ENCODE results near the gene IER5L. TPM values are rescaled to one million over a fixed set of nuclear protein-coding genes. Genes with fewer than 3 reads are reported as not detected.
A peak's percentile ranks its signal among the peaks of the same experiment; 100 is the strongest.

Gene IER5L
- total and polyA plus RNA-seq, 9 of the 15 experiments (the other 6 are each of a cell fraction or from before 2014, with no cell fraction given): 0.14 to 11.9 (median 0.52) TPM

DNA sequence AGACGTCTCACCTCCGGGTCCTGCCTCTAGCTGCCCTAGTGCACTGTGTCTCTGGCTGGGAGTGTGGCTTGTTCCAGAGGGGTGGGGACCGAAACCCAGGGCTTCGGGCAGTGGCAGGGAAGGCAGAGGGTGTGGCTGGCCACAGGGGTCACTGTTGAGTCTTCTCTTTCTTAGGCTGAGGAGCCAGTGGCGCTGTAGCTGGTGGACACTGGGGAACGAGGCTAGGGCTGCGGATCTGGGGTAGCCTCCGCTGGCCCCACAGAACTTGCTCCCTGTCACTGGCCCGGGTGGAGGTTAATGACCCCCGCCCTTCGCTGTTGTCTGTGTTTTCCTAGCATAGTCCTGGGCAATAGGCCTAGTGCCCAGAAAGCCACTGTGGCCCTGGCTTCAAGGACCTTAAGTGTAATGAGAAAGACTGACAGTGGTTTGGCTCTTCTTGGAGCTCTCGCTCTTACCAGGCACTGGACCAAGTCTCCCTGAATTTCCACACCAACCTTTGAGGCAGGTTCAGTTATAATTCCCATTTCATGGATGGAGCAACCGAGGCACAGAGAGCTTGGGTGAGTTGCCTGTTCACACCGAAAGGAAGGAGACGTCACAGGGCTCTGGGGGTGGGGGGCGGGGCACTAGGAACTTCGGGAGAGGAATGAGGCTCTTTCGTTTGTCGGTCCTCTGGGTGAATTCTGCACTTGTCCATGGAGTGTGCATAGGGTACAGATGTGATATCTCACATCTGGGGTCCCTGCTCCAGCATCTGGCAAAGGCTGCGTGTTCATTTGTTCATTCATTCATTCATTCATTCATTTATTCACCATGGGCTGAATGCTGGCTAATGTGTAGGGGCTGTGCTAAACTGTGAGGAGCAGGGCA lies 4.8 kb upstream of the IER5L start (continued):
- TF ChIP-seq, protein P1, sequence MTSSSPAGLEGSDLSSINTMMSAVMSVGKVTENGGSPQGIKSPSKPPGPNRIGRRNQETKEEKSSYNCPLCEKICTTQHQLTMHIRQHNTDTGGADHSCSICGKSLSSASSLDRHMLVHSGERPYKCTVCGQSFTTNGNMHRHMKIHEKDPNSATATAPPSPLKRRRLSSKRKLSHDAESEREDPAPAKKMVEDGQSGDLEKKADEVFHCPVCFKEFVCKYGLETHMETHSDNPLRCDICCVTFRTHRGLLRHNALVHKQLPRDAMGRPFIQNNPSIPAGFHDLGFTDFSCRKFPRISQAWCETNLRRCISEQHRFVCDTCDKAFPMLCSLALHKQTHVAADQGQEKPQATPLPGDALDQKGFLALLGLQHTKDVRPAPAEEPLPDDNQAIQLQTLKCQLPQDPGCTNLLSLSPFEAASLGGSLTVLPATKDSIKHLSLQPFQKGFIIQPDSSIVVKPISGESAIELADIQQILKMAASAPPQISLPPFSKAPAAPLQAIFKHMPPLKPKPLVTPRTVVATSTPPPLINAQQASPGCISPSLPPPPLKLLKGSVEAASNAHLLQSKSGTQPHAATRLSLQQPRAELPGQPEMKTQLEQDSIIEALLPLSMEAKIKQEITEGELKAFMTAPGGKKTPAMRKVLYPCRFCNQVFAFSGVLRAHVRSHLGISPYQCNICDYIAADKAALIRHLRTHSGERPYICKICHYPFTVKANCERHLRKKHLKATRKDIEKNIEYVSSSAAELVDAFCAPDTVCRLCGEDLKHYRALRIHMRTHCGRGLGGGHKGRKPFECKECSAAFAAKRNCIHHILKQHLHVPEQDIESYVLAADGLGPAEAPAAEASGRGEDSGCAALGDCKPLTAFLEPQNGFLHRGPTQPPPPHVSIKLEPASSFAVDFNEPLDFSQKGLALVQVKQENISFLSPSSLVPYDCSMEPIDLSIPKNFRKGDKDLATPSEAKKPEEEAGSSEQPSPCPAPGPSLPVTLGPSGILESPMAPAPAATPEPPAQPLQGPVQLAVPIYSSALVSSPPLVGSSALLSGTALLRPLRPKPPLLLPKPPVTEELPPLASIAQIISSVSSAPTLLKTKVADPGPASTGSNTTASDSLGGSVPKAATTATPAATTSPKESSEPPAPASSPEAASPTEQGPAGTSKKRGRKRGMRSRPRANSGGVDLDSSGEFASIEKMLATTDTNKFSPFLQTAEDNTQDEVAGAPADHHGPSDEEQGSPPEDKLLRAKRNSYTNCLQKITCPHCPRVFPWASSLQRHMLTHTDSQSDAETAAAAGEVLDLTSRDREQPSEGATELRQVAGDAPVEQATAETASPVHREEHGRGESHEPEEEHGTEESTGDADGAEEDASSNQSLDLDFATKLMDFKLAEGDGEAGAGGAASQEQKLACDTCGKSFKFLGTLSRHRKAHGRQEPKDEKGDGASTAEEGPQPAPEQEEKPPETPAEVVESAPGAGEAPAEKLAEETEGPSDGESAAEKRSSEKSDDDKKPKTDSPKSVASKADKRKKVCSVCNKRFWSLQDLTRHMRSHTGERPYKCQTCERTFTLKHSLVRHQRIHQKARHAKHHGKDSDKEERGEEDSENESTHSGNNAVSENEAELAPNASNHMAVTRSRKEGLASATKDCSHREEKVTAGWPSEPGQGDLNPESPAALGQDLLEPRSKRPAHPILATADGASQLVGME (CRISPR knock-in tag; IDR thresholded peaks at IDR 0.05): no peak
- TF ChIP-seq PRPF4 (IDR thresholded peaks at IDR 0.05; ENCODE audit: insufficient read depth, low read depth, low read length, poor library complexity, severe bottlenecking) (no peak), CBX1 (IDR thresholded peaks at IDR 0.05; ENCODE audit: low read depth) (0 out of 2 replicates have a peak, but pooled peaks have one; percentile 57), GATAD2B (IDR thresholded peaks at IDR 0.05; ENCODE audit: borderline replicate concordance) (no peak), HOXB6 (CRISPR knock-in tag; IDR thresholded peaks at IDR 0.05; ENCODE audit: borderline replicate concordance) (no peak), ZNF24 (IDR thresholded peaks at IDR 0.05) (peak; percentile 97), ZNF551 (CRISPR knock-in tag; IDR thresholded peaks at IDR 0.05) (no peak), TOE1 (IDR thresholded peaks at IDR 0.05; ENCODE audit: borderline replicate concordance) (0 out of 2 replicates have a peak, but pooled peaks have one; percentile 28), TOE1 (CRISPR knock-in tag; IDR thresholded peaks at IDR 0.05; ENCODE audit: borderline replicate concordance, low read depth) (no peak), MYC (IDR thresholded peaks at IDR 0.05; ENCODE audit: low read depth, low read length) (peak; percentile 42; the same call in 1 of the 2 replicates), MYC (CRISPR knock-in tag; IDR thresholded peaks at IDR 0.05; ENCODE audit: borderline replicate concordance, low read depth) (no peak), SMC3 (conservative IDR thresholded peaks at IDR 0.05; ENCODE audit: insufficient read depth, low read depth, low read length) (peak; percentile 40; the same call in 1 of the 2 replicates), CREM (IDR thresholded peaks at IDR 0.05; ENCODE audit: low read depth) (peak; percentile 56), KLF16 (IDR thresholded peaks at IDR 0.05) (0 out of 2 replicates have a peak, but pooled peaks have one; percentile 10), ZNF561 (CRISPR knock-in tag; conservative IDR thresholded peaks at IDR 0.05) (no peak)
- TF ChIP-seq, protein P2, sequence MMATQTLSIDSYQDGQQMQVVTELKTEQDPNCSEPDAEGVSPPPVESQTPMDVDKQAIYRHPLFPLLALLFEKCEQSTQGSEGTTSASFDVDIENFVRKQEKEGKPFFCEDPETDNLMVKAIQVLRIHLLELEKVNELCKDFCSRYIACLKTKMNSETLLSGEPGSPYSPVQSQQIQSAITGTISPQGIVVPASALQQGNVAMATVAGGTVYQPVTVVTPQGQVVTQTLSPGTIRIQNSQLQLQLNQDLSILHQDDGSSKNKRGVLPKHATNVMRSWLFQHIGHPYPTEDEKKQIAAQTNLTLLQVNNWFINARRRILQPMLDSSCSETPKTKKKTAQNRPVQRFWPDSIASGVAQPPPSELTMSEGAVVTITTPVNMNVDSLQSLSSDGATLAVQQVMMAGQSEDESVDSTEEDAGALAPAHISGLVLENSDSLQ (IDR thresholded peaks at IDR 0.05): 0 out of 2 replicates have a peak, but pooled peaks have one; percentile 8
- TF ChIP-seq, protein P3, sequence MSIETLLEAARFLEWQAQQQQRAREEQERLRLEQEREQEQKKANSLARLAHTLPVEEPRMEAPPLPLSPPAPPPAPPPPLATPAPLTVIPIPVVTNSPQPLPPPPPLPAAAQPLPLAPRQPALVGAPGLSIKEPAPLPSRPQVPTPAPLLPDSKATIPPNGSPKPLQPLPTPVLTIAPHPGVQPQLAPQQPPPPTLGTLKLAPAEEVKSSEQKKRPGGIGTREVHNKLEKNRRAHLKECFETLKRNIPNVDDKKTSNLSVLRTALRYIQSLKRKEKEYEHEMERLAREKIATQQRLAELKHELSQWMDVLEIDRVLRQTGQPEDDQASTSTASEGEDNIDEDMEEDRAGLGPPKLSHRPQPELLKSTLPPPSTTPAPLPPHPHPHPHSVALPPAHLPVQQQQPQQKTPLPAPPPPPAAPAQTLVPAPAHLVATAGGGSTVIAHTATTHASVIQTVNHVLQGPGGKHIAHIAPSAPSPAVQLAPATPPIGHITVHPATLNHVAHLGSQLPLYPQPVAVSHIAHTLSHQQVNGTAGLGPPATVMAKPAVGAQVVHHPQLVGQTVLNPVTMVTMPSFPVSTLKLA (conservative IDR thresholded peaks at IDR 0.05): 0 out of 4 replicates have a peak, but pooled peaks of 1 of the 2 experiments have one; percentile 26

Measured in K562 (cell line).